ENCODE data around the gene GLB1L2.

The GLB1L2 gene

GRCh38 chr11:134293119-134294113 lies 38.4 kb upstream of the GLB1L2 start:
- no peaks in the 10 kb centered on the region for H3K79me2 ChIP-seq (ENCODE audit: control insufficient read depth, insufficient read depth, low read length, poor library complexity)
- WGBS (ENCODE audit: extremely low coverage, insufficient coverage, insufficient read length) = no CpG with 5 or more reads among the region's 20 CpGs
- H3K36me3 ChIP-seq (ENCODE audit: control insufficient read depth in 1 of 2, insufficient read depth in 2 of 2, low read length in 2 of 2) = no peaks in the 10 kb centered on the region
- H3K27ac ChIP-seq (ENCODE audit: low read depth, low read length) = no peak overlapping the region
- no peak overlapping the region for H2AK5ac ChIP-seq (ENCODE audit: low read length)
- peak; percentile 45 to 75 for DNase-seq
- H2BK120ac ChIP-seq (ENCODE audit: insufficient read depth, low read length, poor library complexity) = no peak overlapping the region
- H4K12ac ChIP-seq (ENCODE audit: low read depth, low read length) = no peak overlapping the region
- H3K27me3 ChIP-seq (ENCODE audit: insufficient read depth, low read length) = no peaks in the 10 kb centered on the region
- H4K91ac ChIP-seq (ENCODE audit: low read depth, low read length) = no peak overlapping the region
- no peak overlapping the region for H3K4me3 ChIP-seq (ENCODE audit: low read depth, low read length)
- H2AFZ ChIP-seq (ENCODE audit: insufficient read depth, low read length, poor library complexity) = no peak overlapping the region
- no peak overlapping the region for H3K14ac ChIP-seq (ENCODE audit: low read length)
- no peak overlapping the region for H2BK12ac ChIP-seq (ENCODE audit: low read length)
- peaks cover 3% of the 10 kb centered on the region for H3K9me3 ChIP-seq (ENCODE audit: insufficient read depth, low read depth, low read length)
- H3K4me2 ChIP-seq (ENCODE audit: low read length) = no peak overlapping the region
- H3K9ac ChIP-seq (ENCODE audit: low read length) = no peak overlapping the region
- H3K79me1 ChIP-seq (ENCODE audit: low read length) = no peaks in the 10 kb centered on the region
- no peak overlapping the region for H2BK5ac ChIP-seq (ENCODE audit: low read depth, low read length, poor library complexity)
- no peak overlapping the region for H3K18ac ChIP-seq (ENCODE audit: low read length)
- peaks cover 4 to 7% of the 10 kb centered on the region in 2 experiments for H3K4me1 ChIP-seq (ENCODE audit: control insufficient read depth in 1 of 2, insufficient read depth in 2 of 2, low read length in 2 of 2)
- no peak overlapping the region for H3K4ac ChIP-seq (ENCODE audit: low read depth, low read length)
- H4K8ac ChIP-seq (ENCODE audit: low read depth, low read length) = no peak overlapping the region
- H3K23ac ChIP-seq (ENCODE audit: low read length) = no peak overlapping the region

GRCh38 chr11:134294664-134295063 lies 37.1 kb upstream of the GLB1L2 start:
- Histone ChIP-seq H2AFZ (ENCODE audit: insufficient read depth, low read length, poor library complexity) (no peak overlapping the region), H3K36me3 (ENCODE audit: control insufficient read depth in 1 of 2, insufficient read depth in 2 of 2, low read length in 2 of 2) (no peaks in the 10 kb centered on the region), H3K27ac (ENCODE audit: low read depth, low read length) (no peak overlapping the region), H3K4me3 (ENCODE audit: low read depth, low read length) (no peak overlapping the region), H4K12ac (ENCODE audit: low read depth, low read length) (no peak overlapping the region), H3K79me1 (ENCODE audit: low read length) (no peaks in the 10 kb centered on the region), H3K4me1 (ENCODE audit: control insufficient read depth in 1 of 2, insufficient read depth in 2 of 2, low read length in 2 of 2) (peaks cover 4 to 7% of the 10 kb centered on the region in 2 experiments), H3K14ac (ENCODE audit: low read length) (no peak overlapping the region), H3K4me2 (ENCODE audit: low read length) (no peak overlapping the region), H4K8ac (ENCODE audit: low read depth, low read length) (no peak overlapping the region), H2BK12ac (ENCODE audit: low read length) (no peak overlapping the region), H2BK5ac (ENCODE audit: low read depth, low read length, poor library complexity) (no peak overlapping the region), H2AK5ac (ENCODE audit: low read length) (no peak overlapping the region), H3K23ac (ENCODE audit: low read length) (no peak overlapping the region), H3K9me3 (ENCODE audit: insufficient read depth, low read depth, low read length) (peaks cover 3% of the 10 kb centered on the region), H3K27me3 (ENCODE audit: insufficient read depth, low read length) (no peaks in the 10 kb centered on the region), H3K79me2 (ENCODE audit: control insufficient read depth, insufficient read depth, low read length, poor library complexity) (no peaks in the 10 kb centered on the region), H3K4ac (ENCODE audit: low read depth, low read length) (no peak overlapping the region), H4K91ac (ENCODE audit: low read depth, low read length) (no peak overlapping the region), H2BK120ac (ENCODE audit: insufficient read depth, low read length, poor library complexity) (no peak overlapping the region), H3K9ac (ENCODE audit: low read length) (no peak overlapping the region), H3K18ac (ENCODE audit: low read length) (no peak overlapping the region)
- DNase-seq = no peak
- no CpG with 5 or more reads among the region's 9 CpGs for WGBS (ENCODE audit: extremely low coverage, insufficient coverage, insufficient read length)

GRCh38 chr11:134312223-134312622 lies 19.6 kb upstream of the GLB1L2 start:
- WGBS (ENCODE audit: extremely low coverage, insufficient coverage, insufficient read length) = no CpG with 5 or more reads among the region's 12 CpGs
- H4K12ac ChIP-seq (ENCODE audit: low read depth, low read length) = no peak overlapping the region
- H3K79me1 ChIP-seq (ENCODE audit: low read length) = no peaks in the 10 kb centered on the region
- H2AFZ ChIP-seq (ENCODE audit: insufficient read depth, low read length, poor library complexity) = no peak overlapping the region
- H2AK5ac ChIP-seq (ENCODE audit: low read length) = no peak overlapping the region
- H2BK12ac ChIP-seq (ENCODE audit: low read length) = no peak overlapping the region
- no peak overlapping the region for H3K9ac ChIP-seq (ENCODE audit: low read length)
- H3K18ac ChIP-seq (ENCODE audit: low read length) = no peak overlapping the region
- no peak overlapping the region for H3K4me2 ChIP-seq (ENCODE audit: low read length)
- H3K27me3 ChIP-seq (ENCODE audit: insufficient read depth, low read length) = no peaks in the 10 kb centered on the region
- H3K4me3 ChIP-seq (ENCODE audit: low read depth, low read length) = no peak overlapping the region
- H3K36me3 ChIP-seq (ENCODE audit: control insufficient read depth in 1 of 2, insufficient read depth in 2 of 2, low read length in 2 of 2) = no peaks in the 10 kb centered on the region
- H4K91ac ChIP-seq (ENCODE audit: low read depth, low read length) = no peak overlapping the region
- no peak overlapping the region for H3K27ac ChIP-seq (ENCODE audit: low read depth, low read length)
- no peak overlapping the region for H2BK5ac ChIP-seq (ENCODE audit: low read depth, low read length, poor library complexity)
- no peak overlapping the region for H3K14ac ChIP-seq (ENCODE audit: low read length)
- no peaks in the 10 kb centered on the region for H3K9me3 ChIP-seq (ENCODE audit: insufficient read depth, low read depth, low read length)
- no peak overlapping the region for H3K23ac ChIP-seq (ENCODE audit: low read length)
- H4K8ac ChIP-seq (ENCODE audit: low read depth, low read length) = no peak overlapping the region
- no peak overlapping the region for H2BK120ac ChIP-seq (ENCODE audit: insufficient read depth, low read length, poor library complexity)
- no peak overlapping the region for H3K4ac ChIP-seq (ENCODE audit: low read depth, low read length)
- H3K79me2 ChIP-seq (ENCODE audit: control insufficient read depth, insufficient read depth, low read length, poor library complexity) = no peaks in the 10 kb centered on the region
- H3K4me1 ChIP-seq (ENCODE audit: control insufficient read depth in 1 of 2, insufficient read depth in 2 of 2, low read length in 2 of 2) = no peaks in the 10 kb centered on the region
- DNase-seq = no peak

- no peak overlapping the region for H4K8ac ChIP-seq (ENCODE audit: low read depth, low read length)
- no peak overlapping the region for H2BK120ac ChIP-seq (ENCODE audit: insufficient read depth, low read length, poor library complexity)
- no peak overlapping the region for H2BK5ac ChIP-seq (ENCODE audit: low read depth, low read length, poor library complexity)
- H3K4ac ChIP-seq (ENCODE audit: low read depth, low read length) = no peak overlapping the region
- DNase-seq = no peak
- no peaks in the 10 kb centered on the region for H3K79me1 ChIP-seq (ENCODE audit: low read length)
- no peak overlapping the region for H3K9ac ChIP-seq (ENCODE audit: low read length)
- no peaks in the 10 kb centered on the region for H3K27me3 ChIP-seq (ENCODE audit: insufficient read depth, low read length)
- WGBS (ENCODE audit: extremely low coverage, insufficient coverage, insufficient read length) = no CpG with 5 or more reads among the region's 5 CpGs
- no peak overlapping the region for H4K12ac ChIP-seq (ENCODE audit: low read depth, low read length)
- no peak overlapping the region for H2AK5ac ChIP-seq (ENCODE audit: low read length)
- no peak overlapping the region for H3K23ac ChIP-seq (ENCODE audit: low read length)
- no peak overlapping the region for H3K4me3 ChIP-seq (ENCODE audit: low read depth, low read length)
- no peak overlapping the region for H2BK12ac ChIP-seq (ENCODE audit: low read length)
- no peaks in the 10 kb centered on the region for H3K79me2 ChIP-seq (ENCODE audit: control insufficient read depth, insufficient read depth, low read length, poor library complexity)
- H3K27ac ChIP-seq (ENCODE audit: low read depth, low read length) = no peak overlapping the region
- H3K4me2 ChIP-seq (ENCODE audit: low read length) = no peak overlapping the region
- H3K18ac ChIP-seq (ENCODE audit: low read length) = no peak overlapping the region
- no peak overlapping the region for H3K14ac ChIP-seq (ENCODE audit: low read length)
- no peak overlapping the region for H4K91ac ChIP-seq (ENCODE audit: low read depth, low read length)
- no peak overlapping the region for H2AFZ ChIP-seq (ENCODE audit: insufficient read depth, low read length, poor library complexity)
- H3K4me1 ChIP-seq (ENCODE audit: control insufficient read depth in 1 of 2, insufficient read depth in 2 of 2, low read length in 2 of 2) = no peaks in the 10 kb centered on the region
- H3K36me3 ChIP-seq (ENCODE audit: control insufficient read depth in 1 of 2, insufficient read depth in 2 of 2, low read length in 2 of 2) = no peaks in the 10 kb centered on the region
- H3K9me3 ChIP-seq (ENCODE audit: insufficient read depth, low read depth, low read length) = no peaks in the 10 kb centered on the region
Observed at GRCh38 chr11:134312807-134313206, 19.0 kb upstream of the GLB1L2 start.

Measured in trophoblast cell (in vitro differentiated cells and primary cell).